ENCODE results near the gene SLC36A4. TPM values are rescaled to one million over a fixed set of nuclear protein-coding genes. Genes with fewer than 3 reads are reported as not detected.
A peak's percentile ranks its signal among the peaks of the same experiment; 100 is the strongest.
"Not testable (repeated sequence)": the region's sequence is repeated elsewhere in the genome, so short reads cannot be mapped to it uniquely, and the experiment has no call there.

The SLC36A4 gene
- 4.0 and 6.0 TPM in 2 replicates for total RNA-seq (2014; rRNA removed; shearing (Covaris generic))

- Histone ChIP-seq H3K27me3 (replicated peaks) (no peaks in the 10 kb centered on the region), H3K36me3 (peaks cover 3% of the 10 kb centered on the region; the same call in 1 of the 2 replicates), H3K4me3 (peak within 1 kb of the TSS; percentile 87), H3K27ac (peak within 1 kb of the TSS; percentile 95), H3K9me3 (replicated peaks) (no peaks in the 10 kb centered on the region), H3K4me1 (replicated peaks) (no peaks in the 10 kb centered on the region)
- DNase-seq (ENCODE audit: low read depth in 1 of 2, low spot score in 2 of 2) = peak; percentile 78 to 80
Measured at GRCh38 chr11:93197380-93198214, at the start of gene SLC36A4. SLC36A4 (minus strand) TSS chr11:93197991; CDS start chr11:93197832, 159 bp downstream.

- DNase-seq (ENCODE audit: low read depth in 1 of 2, low spot score in 2 of 2); H3K27ac ChIP-seq; H3K27me3 ChIP-seq (replicated peaks); H3K36me3 ChIP-seq; H3K4me1 ChIP-seq (replicated peaks); H3K9me3 ChIP-seq (replicated peaks); H3K4me3 ChIP-seq: not testable (repeated sequence)
Measured at GRCh38 chr11:93246790-93247189, 49.0 kb upstream of the SLC36A4 start.

GRCh38 chr11:93244018-93244417 lies 46.2 kb upstream of the SLC36A4 start:
- no peak overlapping the region for H3K27ac ChIP-seq
- no peak for DNase-seq (ENCODE audit: low read depth in 1 of 2, low spot score in 2 of 2)
- no peak overlapping the region for H3K4me3 ChIP-seq
- H3K9me3 ChIP-seq (replicated peaks) = no peaks in the 10 kb centered on the region
- H3K27me3 ChIP-seq (replicated peaks) = no peaks in the 10 kb centered on the region
- no peaks in the 10 kb centered on the region for H3K4me1 ChIP-seq (replicated peaks)
- H3K36me3 ChIP-seq = no peaks in the 10 kb centered on the region

- Histone ChIP-seq H3K36me3 (no peaks in the 10 kb centered on the region), H3K9me3 (replicated peaks) (no peaks in the 10 kb centered on the region), H3K27ac (no peak overlapping the region), H3K4me1 (replicated peaks) (no peaks in the 10 kb centered on the region), H3K27me3 (replicated peaks) (no peaks in the 10 kb centered on the region), H3K4me3 (no peak overlapping the region)
- DNase-seq (ENCODE audit: low read depth in 1 of 2, low spot score in 2 of 2) = no peak
Measured at GRCh38 chr11:93239966-93240365, 42.2 kb upstream of the SLC36A4 start.

GRCh38 chr11:93238956-93239355 lies 41.2 kb upstream of the SLC36A4 start:
- H3K27me3 ChIP-seq (replicated peaks) = no peaks in the 10 kb centered on the region
- no peak overlapping the region for H3K4me3 ChIP-seq
- H3K9me3 ChIP-seq (replicated peaks) = no peaks in the 10 kb centered on the region
- DNase-seq (ENCODE audit: low read depth in 1 of 2, low spot score in 2 of 2) = no peak
- H3K36me3 ChIP-seq = no peaks in the 10 kb centered on the region
- no peaks in the 10 kb centered on the region for H3K4me1 ChIP-seq (replicated peaks)
- no peak overlapping the region for H3K27ac ChIP-seq

- Histone ChIP-seq H3K27me3 (replicated peaks) (no peaks in the 10 kb centered on the region), H3K27ac (no peak overlapping the region), H3K9me3 (replicated peaks) (no peaks in the 10 kb centered on the region), H3K4me3 (no peak overlapping the region), H3K4me1 (replicated peaks) (no peaks in the 10 kb centered on the region), H3K36me3 (no peaks in the 10 kb centered on the region)
- DNase-seq (ENCODE audit: low read depth in 1 of 2, low spot score in 2 of 2) = no peak
Measured at GRCh38 chr11:93236741-93237675, 39.2 kb upstream of the SLC36A4 start.

- H3K27ac ChIP-seq = no peak overlapping the region
- H3K4me1 ChIP-seq (replicated peaks) = no peaks in the 10 kb centered on the region
- no peaks in the 10 kb centered on the region for H3K36me3 ChIP-seq
- DNase-seq (ENCODE audit: low read depth in 1 of 2, low spot score in 2 of 2) = peak; percentile 11 to 44
- H3K9me3 ChIP-seq (replicated peaks) = no peaks in the 10 kb centered on the region
- H3K27me3 ChIP-seq (replicated peaks) = no peaks in the 10 kb centered on the region
- no peak overlapping the region for H3K4me3 ChIP-seq
Measured at GRCh38 chr11:93234602-93235207, 36.9 kb upstream of the SLC36A4 start.

- Histone ChIP-seq H3K9me3 (replicated peaks) (no peaks in the 10 kb centered on the region), H3K4me3 (no peak overlapping the region), H3K36me3 (no peaks in the 10 kb centered on the region), H3K4me1 (replicated peaks) (no peaks in the 10 kb centered on the region), H3K27me3 (replicated peaks) (no peaks in the 10 kb centered on the region), H3K27ac (no peak overlapping the region)
- DNase-seq (ENCODE audit: low read depth in 1 of 2, low spot score in 2 of 2) = no peak
Measured at GRCh38 chr11:93229876-93230275, 32.1 kb upstream of the SLC36A4 start.

GRCh38 chr11:93225662-93226061 lies 27.9 kb upstream of the SLC36A4 start:
- Histone ChIP-seq H3K9me3 (replicated peaks) (no peaks in the 10 kb centered on the region), H3K4me3 (no peak overlapping the region), H3K27me3 (replicated peaks) (no peaks in the 10 kb centered on the region), H3K27ac (no peak overlapping the region), H3K36me3 (no peaks in the 10 kb centered on the region), H3K4me1 (replicated peaks) (no peaks in the 10 kb centered on the region)
- no peak for DNase-seq (ENCODE audit: low read depth in 1 of 2, low spot score in 2 of 2)

GRCh38 chr11:93221539-93221938 lies 23.7 kb upstream of the SLC36A4 start:
- H3K27ac ChIP-seq = no peak overlapping the region
- H3K27me3 ChIP-seq (replicated peaks) = no peaks in the 10 kb centered on the region
- no peak for DNase-seq (ENCODE audit: low read depth in 1 of 2, low spot score in 2 of 2)
- no peaks in the 10 kb centered on the region for H3K9me3 ChIP-seq (replicated peaks)
- no peak overlapping the region for H3K4me3 ChIP-seq
- no peaks in the 10 kb centered on the region for H3K4me1 ChIP-seq (replicated peaks)
- no peaks in the 10 kb centered on the region for H3K36me3 ChIP-seq

GRCh38 chr11:93220078-93220477 lies 22.3 kb upstream of the SLC36A4 start:
- H3K4me1 ChIP-seq (replicated peaks) = no peaks in the 10 kb centered on the region
- DNase-seq (ENCODE audit: low read depth in 1 of 2, low spot score in 2 of 2) = no peak
- H3K27me3 ChIP-seq (replicated peaks) = no peaks in the 10 kb centered on the region
- H3K4me3 ChIP-seq = no peak overlapping the region
- H3K36me3 ChIP-seq = no peaks in the 10 kb centered on the region
- no peaks in the 10 kb centered on the region for H3K9me3 ChIP-seq (replicated peaks)
- no peak overlapping the region for H3K27ac ChIP-seq

- no peak for DNase-seq (ENCODE audit: low read depth in 1 of 2, low spot score in 2 of 2)
- H3K9me3 ChIP-seq (replicated peaks) = no peaks in the 10 kb centered on the region
- H3K27ac ChIP-seq = no peak overlapping the region
- no peaks in the 10 kb centered on the region for H3K27me3 ChIP-seq (replicated peaks)
- H3K4me3 ChIP-seq = no peak overlapping the region
- H3K36me3 ChIP-seq = no peaks in the 10 kb centered on the region
- no peaks in the 10 kb centered on the region for H3K4me1 ChIP-seq (replicated peaks)
Measured at GRCh38 chr11:93219440-93219839, 21.6 kb upstream of the SLC36A4 start.

GRCh38 chr11:93216511-93217101 lies 18.8 kb upstream of the SLC36A4 start:
- no peaks in the 10 kb centered on the region for H3K9me3 ChIP-seq (replicated peaks)
- H3K4me3 ChIP-seq = no peak overlapping the region
- H3K4me1 ChIP-seq (replicated peaks) = no peaks in the 10 kb centered on the region
- DNase-seq (ENCODE audit: low read depth in 1 of 2, low spot score in 2 of 2) = no peak
- no peak overlapping the region for H3K27ac ChIP-seq
- no peaks in the 10 kb centered on the region for H3K36me3 ChIP-seq
- H3K27me3 ChIP-seq (replicated peaks) = no peaks in the 10 kb centered on the region
